ENCODE measurements around the gene KHDC3L. TPM values are rescaled to one million over a fixed set of nuclear protein-coding genes. Genes with fewer than 3 reads are reported as not detected.

Gene KHDC3L
- polyA plus RNA-seq, 3 donors, result 0.09 TPM; not detected in 2

Other genes with a start within 250 kb of the KHDC3L start
- gene KHDC1L, start 137.2 kb upstream of the KHDC3L start, polyA plus RNA-seq (ENCODE audit: insufficient read length in 3 of 3), result under 1 TPM in 2 of 3 donors, not detected in 1; 0.27 to 0.79 TPM
- 10 to 100 TPM in 2 of 3 donors, 1 to 10 TPM in 1; 8.5 to 11.0 (median 10.8) TPM for gene KHDC1, start 99.5 kb upstream of the KHDC3L start, polyA plus RNA-seq (ENCODE audit: insufficient read length in 3 of 3)
- not detected for gene DPPA5, start 8.4 kb upstream of the KHDC3L start, polyA plus RNA-seq (ENCODE audit: insufficient read length in 3 of 3)
- under 1 TPM in 2 of 3 donors, not detected in 1; 0.16 to 0.79 TPM for gene OOEP, start 7.2 kb downstream of the KHDC3L start, polyA plus RNA-seq (ENCODE audit: insufficient read length in 3 of 3)
- gene DDX43, start 32.2 kb downstream of the KHDC3L start, polyA plus RNA-seq (ENCODE audit: insufficient read length in 3 of 3), result under 1 TPM; 0.21 to 0.92 (median 0.67) TPM
- gene CGAS, start 89.6 kb downstream of the KHDC3L start, polyA plus RNA-seq (ENCODE audit: insufficient read length in 3 of 3), result 1 to 10 TPM; 2.5 to 3.8 (median 3.1) TPM
- gene MTO1, start 99.1 kb downstream of the KHDC3L start, polyA plus RNA-seq (ENCODE audit: insufficient read length in 3 of 3), result 10 to 100 TPM; 26.1 to 33.2 (median 31.1) TPM
- over 10,000 TPM; 18,033 to 19,623 (median 18,240) TPM for gene EEF1A1, start 158.4 kb downstream of the KHDC3L start, polyA plus RNA-seq (ENCODE audit: insufficient read length in 3 of 3)